Stimulated activated CD4-positive, alpha-beta T cell treated with anti-CD3 and anti-CD28 coated beads, Interleukin-2, amount 100 ng/mL, for 24 hours (primary cell): ENCODE data around the gene NPTN.

Source experiments
- DNase-seq, 2 donors: peaks; one replicate each; pipeline ENCODE4 v3.0.0-alpha.2; 2020

The NPTN gene

GRCh38 chr15:73631915-73632669, 1.1 kb downstream of the NPTN start:
- DNase-seq, result no peak

- DNase-seq, result no peak
Observed at GRCh38 chr15:73630921-73631362, 2.2 kb downstream of the NPTN start.

- DNase-seq, result no peak
Observed at GRCh38 chr15:73629798-73630429, 3.3 kb downstream of the NPTN start.

- DNase-seq, result no peak
Observed at GRCh38 chr15:73628976-73629797, 4.0 kb downstream of the NPTN start.

- no peak for DNase-seq
Observed at GRCh38 chr15:73628102-73628501, 5.1 kb downstream of the NPTN start.

- no peak for DNase-seq
Observed at GRCh38 chr15:73626072-73626471, 7.1 kb downstream of the NPTN start.

- no peak for DNase-seq
Observed at GRCh38 chr15:73624530-73624929, 8.7 kb downstream of the NPTN start.

DNA sequence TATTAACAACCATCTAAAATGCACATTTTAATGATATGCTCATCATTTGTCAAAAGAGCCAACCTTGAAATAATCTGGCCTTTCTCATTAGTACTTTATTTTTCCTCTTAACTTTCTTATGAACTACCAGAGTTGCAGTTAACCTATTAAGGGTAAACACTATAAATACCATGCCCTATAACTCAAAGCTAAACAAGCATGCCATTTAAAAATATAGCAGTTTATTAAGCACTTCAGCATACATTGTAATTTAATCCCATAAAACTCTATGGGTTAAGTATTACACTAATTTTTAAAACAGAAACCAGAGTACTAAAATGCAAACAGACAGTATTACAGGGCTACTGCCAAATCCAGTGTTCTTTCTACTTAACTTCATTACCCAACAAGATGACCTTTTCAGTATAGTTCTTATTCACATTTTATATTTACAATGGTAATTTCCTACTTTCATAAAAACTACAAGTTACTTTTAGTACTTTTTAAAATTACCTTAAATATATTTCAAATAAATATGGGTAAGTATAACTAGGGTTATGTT, 11.8 kb downstream of the NPTN start:
- no peak for DNase-seq

DNA sequence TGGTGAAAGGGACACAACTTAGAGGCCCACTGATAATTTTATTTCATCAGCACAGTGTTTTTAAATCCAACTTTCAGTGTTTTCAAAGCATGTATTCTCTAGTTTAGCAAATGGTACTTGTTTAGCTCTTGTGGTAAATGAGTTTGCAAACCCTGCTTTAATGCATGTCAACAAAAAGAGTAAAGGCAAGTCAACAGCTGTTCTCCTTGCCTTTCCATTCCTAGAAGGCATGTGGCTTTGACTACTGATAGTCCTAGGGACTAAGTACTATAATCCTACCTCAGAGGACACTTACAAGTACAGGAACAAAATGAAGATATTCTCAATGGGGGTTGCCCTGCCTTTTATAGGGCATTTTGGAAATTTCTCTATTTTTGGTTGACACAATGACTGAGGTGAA, 13.1 kb downstream of the NPTN start:
- no peak for DNase-seq

DNA sequence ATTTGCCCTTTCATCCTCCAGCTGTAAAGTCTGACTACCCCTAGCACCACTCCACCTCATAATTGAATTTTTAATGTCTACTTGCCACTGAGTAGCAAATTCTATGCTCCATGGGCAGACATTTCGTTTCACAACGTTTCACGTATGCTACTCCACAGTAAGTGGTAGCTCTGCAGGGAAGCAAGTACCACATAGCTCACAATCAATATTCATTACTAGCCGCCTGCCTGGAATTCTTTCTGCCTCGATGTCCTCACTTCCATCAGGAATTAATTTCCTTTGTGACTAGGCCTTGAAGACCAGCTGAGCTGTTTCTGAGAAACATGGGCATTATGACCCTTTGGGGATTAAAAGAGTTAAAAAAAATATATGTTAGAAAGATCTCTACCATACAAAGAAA, 15.3 kb downstream of the NPTN start:
- DNase-seq, result no peak

DNA sequence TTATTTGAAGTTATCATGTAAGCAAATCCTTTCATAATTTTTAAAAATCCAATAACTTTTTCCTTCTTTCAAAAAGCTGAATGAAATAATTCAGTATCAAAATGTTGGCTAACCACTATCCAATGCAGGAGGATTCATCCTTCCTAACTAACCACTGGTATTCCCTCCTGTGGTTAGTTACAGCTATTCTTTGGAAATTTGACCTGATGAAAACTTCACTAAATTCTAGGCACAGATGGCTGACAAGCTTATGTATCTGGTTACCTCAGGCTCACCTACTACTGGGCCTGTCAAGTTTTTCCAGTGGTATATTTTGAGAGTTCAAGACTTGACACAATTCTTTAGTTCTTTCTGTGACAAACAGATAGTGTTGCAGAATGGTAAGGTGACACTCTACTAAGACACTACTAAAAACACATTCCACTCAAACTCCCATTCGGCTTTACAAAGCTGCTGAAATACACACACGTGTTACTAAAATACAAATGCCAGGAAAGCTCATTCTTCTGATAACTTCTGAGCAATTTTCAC, 15.8 kb downstream of the NPTN start:
- no peak for DNase-seq

DNA sequence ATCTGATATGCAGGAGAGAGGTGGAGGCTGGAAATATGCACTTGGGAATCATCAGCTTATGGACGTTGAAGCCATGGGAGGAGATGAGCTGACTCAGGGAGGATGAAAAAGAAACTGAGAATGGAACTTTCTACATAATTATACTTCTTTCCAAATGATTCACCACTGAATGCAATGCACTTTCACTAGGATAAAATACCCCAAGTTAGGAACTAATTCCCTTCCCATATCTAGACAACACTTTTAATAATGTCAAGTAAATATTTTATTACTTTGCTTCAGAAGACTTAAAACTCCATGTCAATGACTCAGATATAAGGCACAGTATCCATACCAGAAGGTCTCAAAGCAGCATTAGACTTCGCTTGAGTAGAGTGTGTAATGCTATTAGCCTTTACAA, 24.2 kb downstream of the NPTN start:
- no peak for DNase-seq

- DNase-seq, result no peak
Observed at GRCh38 chr15:73608475-73608874, 24.7 kb downstream of the NPTN start.

DNA sequence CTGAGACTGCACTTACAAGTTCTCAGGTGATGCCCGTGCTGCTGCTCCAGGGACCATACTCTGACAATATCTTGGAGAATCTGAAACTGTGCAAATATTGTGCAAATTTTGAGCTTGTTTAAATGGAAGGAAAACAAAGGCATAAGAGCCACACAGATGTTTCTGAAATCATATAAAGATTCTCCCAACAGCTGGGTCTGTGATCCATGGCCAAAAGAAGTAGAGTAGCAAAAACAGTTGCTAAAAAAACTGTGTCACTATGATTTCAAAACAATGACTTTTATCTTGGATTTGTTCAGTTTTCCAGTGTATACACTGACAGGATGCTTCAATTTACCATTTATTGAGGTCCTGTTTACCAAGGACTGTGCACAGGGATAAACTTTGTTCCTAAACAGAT, 25.3 kb downstream of the NPTN start:
- no peak for DNase-seq

GRCh38 chr15:73607405-73607804, 25.8 kb downstream of the NPTN start:
- DNase-seq, result no peak

GRCh38 chr15:73605759-73606436, 27.3 kb downstream of the NPTN start:
- DNase-seq, result no peak

- DNase-seq, result no peak
Observed at GRCh38 chr15:73604477-73604876, 28.7 kb downstream of the NPTN start.

GRCh38 chr15:73602992-73603391, 30.2 kb downstream of the NPTN start:
- no peak for DNase-seq

DNA sequence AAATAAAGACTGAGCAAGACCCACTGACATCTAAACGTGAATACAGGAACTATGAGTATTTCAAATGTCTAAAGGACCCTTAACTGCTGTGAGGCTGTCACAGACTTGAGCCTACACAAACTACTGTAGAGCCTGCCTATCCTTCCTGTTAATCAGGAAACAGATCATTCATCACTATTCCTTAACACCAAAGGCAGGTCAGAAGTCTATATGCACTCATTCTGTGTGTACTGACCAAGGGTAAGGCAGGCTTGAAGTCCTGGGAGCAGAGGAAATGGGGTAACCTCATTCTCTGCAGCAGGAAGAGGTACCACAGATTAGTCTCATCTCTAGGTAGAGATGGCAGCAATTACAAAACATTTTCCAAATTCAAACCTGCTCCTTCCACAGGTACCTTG, 30.7 kb downstream of the NPTN start:
- no peak for DNase-seq

DNA sequence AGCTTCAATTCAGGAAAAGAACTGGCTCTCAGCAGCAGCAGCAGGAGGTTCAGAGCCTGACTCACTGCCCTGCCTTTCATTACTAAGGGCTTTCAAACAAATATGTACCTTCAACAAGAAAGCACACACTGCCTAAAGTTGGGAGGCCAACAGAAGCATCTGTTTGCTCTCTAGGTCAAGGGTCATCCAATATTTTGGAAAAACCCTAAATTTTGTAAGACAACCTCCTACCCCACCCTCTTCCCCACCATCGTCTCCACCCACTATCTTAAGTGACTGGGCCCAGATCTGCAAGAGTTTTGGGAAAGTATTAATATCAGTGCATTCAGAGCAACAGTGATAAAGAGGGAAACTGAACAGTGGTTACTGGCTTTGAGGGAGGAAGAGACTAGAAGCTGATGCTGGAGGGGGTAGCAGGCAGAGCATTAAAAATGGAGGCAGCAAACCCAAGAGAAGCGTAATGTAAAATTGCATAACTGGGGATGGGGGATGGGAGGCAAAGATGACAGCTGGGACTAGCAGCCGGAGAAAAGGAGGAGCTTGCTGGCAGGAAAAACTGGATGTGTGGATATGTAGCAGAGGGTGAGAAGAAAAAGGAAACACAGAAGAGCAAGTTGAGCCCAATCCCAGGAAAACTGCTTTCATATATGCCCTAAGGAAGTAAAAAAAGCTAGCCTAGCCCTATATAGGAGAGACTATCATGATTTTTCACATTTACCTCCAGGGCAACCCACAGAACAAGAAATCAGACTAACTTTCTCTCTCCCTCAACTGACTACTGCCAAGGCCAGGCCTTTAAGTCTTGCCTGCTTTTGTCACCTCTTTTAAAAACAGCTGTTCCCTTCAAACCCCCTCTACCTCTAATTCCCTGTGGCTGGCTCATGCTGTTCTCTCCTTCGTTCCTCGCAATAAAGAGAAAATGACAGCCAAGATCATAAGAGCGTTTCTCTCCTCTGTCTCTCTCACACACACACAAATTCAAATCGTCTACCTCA, 31.4 kb downstream of the NPTN start:
- no peak for DNase-seq
